Panc1 (cell line): ENCODE measurements around the gene NEURL1B. TPM values are rescaled to one million over a fixed set of nuclear protein-coding genes. Genes with fewer than 3 reads are reported as not detected.
A peak's percentile ranks its signal among the peaks of the same experiment; 100 is the strongest.

Experiments
- ATAC-seq: fragments of 200-7000 bp; cut with Tn5 transposase; 2 replicates; pipeline ENCODE4 v1.9.1; 2020; ENCODE audit warnings: mild to moderate bottlenecking, moderate library complexity
- BruUV-seq: library from RNA; stranded (reverse); fragments of 400-500 nt; replicated peaks from 2 replicates; lab custom pipeline; 2021; lab: Mats Ljungman, UMichigan
- CTCF ChIA-PET: fragments of 300-600 bp; sonication (Branson Sonifier 250); formaldehyde crosslinking; loops from one replicate; lab custom pipeline; 2022; ENCODE audit warnings: antibody characterized with exemption; lab: Charles Lee
- POLR2A ChIA-PET: fragments of 300-600 bp; sonication (Branson Sonifier 250); formaldehyde crosslinking; loops from one replicate; lab custom pipeline; 2022; ENCODE audit warnings: antibody characterized with exemption; lab: Charles Lee
- DNase-seq: peaks from one replicate; pipeline ENCODE4 v3.0.0-alpha.2; 2010; ENCODE audit warnings: low read depth, low spot score
- H3K27ac ChIP-seq: 2 replicates; pipeline ENCODE4 v1.5.1; 2011; ENCODE audit warnings: mild to moderate bottlenecking, low read length, inconsistent platforms
- H3K27me3 ChIP-seq: fragments of 200-500 bp; sonication (Bioruptor generic); 2 replicates; pipeline ENCODE4 v1.6.0; 2014; ENCODE audit warnings: low read length, inconsistent platforms; ENCODE audit not compliant: control insufficient read depth, insufficient read depth
- H3K36me3 ChIP-seq: fragments of 200-500 bp; sonication (Bioruptor generic); 2 replicates; pipeline ENCODE4 v1.5.1; 2014; ENCODE audit warnings: inconsistent platforms, mild to moderate bottlenecking, low read length, moderate library complexity; ENCODE audit not compliant: control insufficient read depth, insufficient read depth
- H3K4me1 ChIP-seq: 2 replicates; pipeline ENCODE4 v1.5.1; 2011; ENCODE audit warnings: inconsistent platforms, mild to moderate bottlenecking, low read length, moderate library complexity; ENCODE audit not compliant: control insufficient read depth, insufficient read depth
- H3K4me3 ChIP-seq, 2 experiments: 2 replicates each; pipeline ENCODE4 v1.5.1; 2011 to 2012; ENCODE audit warnings: low read depth in 2 of 2, low read length in 2 of 2, mild to moderate bottlenecking in 2 of 2, inconsistent platforms in 1 of 2, moderate library complexity in 1 of 2
- H3K9me3 ChIP-seq: fragments of 200-500 bp; sonication (Bioruptor generic); 2 replicates; pipeline ENCODE4 v1.5.1; 2014; ENCODE audit warnings: low read depth, mild to moderate bottlenecking, inconsistent platforms, low read length, moderate library complexity; ENCODE audit not compliant: control insufficient read depth, insufficient read depth
- POLR2AphosphoS5 ChIP-seq: IDR thresholded peaks from 2 replicates; pipeline ENCODE4 v1.6.1; 2012; ENCODE audit warnings: mild to moderate bottlenecking, low read depth, low read length, moderate library complexity
- SIN3A ChIP-seq: IDR thresholded peaks from 2 replicates; pipeline ENCODE4 v1.6.1; 2012; ENCODE audit warnings: low read depth, mild to moderate bottlenecking, low read length, moderate library complexity, borderline replicate concordance; ENCODE audit not compliant: insufficient read depth
- TCF7L2 ChIP-seq: IDR thresholded peaks from 2 replicates; pipeline ENCODE4 v1.6.1; 2011; ENCODE audit warnings: mild to moderate bottlenecking, low read depth, low read length, inconsistent platforms
- in situ Hi-C: cut with HindIII; loops from 2 replicates; pipeline ENCODE4 v1.10.0; 2016; ENCODE audit warnings: low sequenced_read_pairs, low pct_unique_long_range_greater_than_20kb
- intact Hi-C: fragments of 100-400 bp; cut with micrococcal nuclease; formaldehyde crosslinking; loops from one replicate; pipeline ENCODE4 v1.10.0; 2022; ENCODE audit not compliant: unreplicated experiment
- total RNA-seq: library from RNA; stranded (reverse); gene quantifications from one replicate; pipeline ENCODE4 v1.2.1, GENCODE V29; 2021; ENCODE audit not compliant: unreplicated experiment
- TF ChIP-seq, protein P1 (sequence below), 2 experiments: IDR thresholded peaks; 2 replicates each; pipeline ENCODE4 v1.6.1; 2011 to 2012; ENCODE audit warnings: low read depth in 2 of 2, control low read depth in 1 of 2, low read length in 1 of 2, mild to moderate bottlenecking in 1 of 2, moderate library complexity in 1 of 2; ENCODE audit not compliant: insufficient read depth in 1 of 2
- TF ChIP-seq, protein P2 (sequence below): fragments of 450-650 bp; IDR thresholded peaks from 2 replicates; pipeline ENCODE4 v1.5.1; 2017; ENCODE audit warnings: mild to moderate bottlenecking

The NEURL1B gene
- total RNA-seq, 1 experiment from 2014 or later: 5.3 TPM

DNA sequence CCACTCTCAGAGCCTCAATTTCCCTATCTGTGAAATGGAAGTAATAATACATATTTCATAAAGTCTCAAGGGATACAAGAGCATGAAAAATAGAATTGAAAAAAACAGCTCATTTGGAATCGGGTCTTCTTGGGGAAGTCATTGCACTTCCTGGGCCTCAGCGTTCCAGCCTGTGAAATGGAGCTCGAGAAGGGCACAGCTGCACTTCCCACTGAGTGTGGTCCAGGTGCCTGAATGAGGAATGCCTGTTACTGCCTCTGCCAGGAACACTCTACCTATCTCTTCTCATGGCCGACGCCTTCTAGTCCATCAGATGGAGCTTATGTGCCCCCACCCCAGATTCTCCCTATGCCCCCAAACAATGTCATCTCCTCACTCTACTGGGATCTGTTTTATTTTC, 924 bp upstream of the NEURL1B start:
- intact Hi-C loops (no loop called here), in situ Hi-C loops (no loop called here)
- Histone ChIP-seq H3K4me3 (no peak overlapping the region; a peak in 1 of 4 replicates), H3K9me3 (no peaks in the 10 kb centered on the region), H3K27me3 (peaks cover 4% of the 10 kb centered on the region; the same call in 1 of the 2 replicates), H3K36me3 (no peaks in the 10 kb centered on the region), H3K4me1 (peaks cover 11% of the 10 kb centered on the region), H3K27ac (peak overlapping the region; percentile 9; the same call in 1 of the 2 replicates)
- no peak for ATAC-seq
- TF ChIP-seq, protein P1, sequence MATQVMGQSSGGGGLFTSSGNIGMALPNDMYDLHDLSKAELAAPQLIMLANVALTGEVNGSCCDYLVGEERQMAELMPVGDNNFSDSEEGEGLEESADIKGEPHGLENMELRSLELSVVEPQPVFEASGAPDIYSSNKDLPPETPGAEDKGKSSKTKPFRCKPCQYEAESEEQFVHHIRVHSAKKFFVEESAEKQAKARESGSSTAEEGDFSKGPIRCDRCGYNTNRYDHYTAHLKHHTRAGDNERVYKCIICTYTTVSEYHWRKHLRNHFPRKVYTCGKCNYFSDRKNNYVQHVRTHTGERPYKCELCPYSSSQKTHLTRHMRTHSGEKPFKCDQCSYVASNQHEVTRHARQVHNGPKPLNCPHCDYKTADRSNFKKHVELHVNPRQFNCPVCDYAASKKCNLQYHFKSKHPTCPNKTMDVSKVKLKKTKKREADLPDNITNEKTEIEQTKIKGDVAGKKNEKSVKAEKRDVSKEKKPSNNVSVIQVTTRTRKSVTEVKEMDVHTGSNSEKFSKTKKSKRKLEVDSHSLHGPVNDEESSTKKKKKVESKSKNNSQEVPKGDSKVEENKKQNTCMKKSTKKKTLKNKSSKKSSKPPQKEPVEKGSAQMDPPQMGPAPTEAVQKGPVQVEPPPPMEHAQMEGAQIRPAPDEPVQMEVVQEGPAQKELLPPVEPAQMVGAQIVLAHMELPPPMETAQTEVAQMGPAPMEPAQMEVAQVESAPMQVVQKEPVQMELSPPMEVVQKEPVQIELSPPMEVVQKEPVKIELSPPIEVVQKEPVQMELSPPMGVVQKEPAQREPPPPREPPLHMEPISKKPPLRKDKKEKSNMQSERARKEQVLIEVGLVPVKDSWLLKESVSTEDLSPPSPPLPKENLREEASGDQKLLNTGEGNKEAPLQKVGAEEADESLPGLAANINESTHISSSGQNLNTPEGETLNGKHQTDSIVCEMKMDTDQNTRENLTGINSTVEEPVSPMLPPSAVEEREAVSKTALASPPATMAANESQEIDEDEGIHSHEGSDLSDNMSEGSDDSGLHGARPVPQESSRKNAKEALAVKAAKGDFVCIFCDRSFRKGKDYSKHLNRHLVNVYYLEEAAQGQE (IDR thresholded peaks at IDR 0.05; ENCODE audit: insufficient read depth in 1 of 2, low read depth in 2 of 2, low read length in 1 of 2): no peak
- TF ChIP-seq POLR2AphosphoS5: no peak
- TF ChIP-seq, protein P2, sequence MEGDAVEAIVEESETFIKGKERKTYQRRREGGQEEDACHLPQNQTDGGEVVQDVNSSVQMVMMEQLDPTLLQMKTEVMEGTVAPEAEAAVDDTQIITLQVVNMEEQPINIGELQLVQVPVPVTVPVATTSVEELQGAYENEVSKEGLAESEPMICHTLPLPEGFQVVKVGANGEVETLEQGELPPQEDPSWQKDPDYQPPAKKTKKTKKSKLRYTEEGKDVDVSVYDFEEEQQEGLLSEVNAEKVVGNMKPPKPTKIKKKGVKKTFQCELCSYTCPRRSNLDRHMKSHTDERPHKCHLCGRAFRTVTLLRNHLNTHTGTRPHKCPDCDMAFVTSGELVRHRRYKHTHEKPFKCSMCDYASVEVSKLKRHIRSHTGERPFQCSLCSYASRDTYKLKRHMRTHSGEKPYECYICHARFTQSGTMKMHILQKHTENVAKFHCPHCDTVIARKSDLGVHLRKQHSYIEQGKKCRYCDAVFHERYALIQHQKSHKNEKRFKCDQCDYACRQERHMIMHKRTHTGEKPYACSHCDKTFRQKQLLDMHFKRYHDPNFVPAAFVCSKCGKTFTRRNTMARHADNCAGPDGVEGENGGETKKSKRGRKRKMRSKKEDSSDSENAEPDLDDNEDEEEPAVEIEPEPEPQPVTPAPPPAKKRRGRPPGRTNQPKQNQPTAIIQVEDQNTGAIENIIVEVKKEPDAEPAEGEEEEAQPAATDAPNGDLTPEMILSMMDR: no peak
- no peak for TF ChIP-seq TCF7L2
- TF ChIP-seq SIN3A: no peak
- no peak for DNase-seq
- ChIA-PET POLR2A (no interaction called here), CTCF (no interaction called here)
- BruUV-seq: no TSS peak

DNA sequence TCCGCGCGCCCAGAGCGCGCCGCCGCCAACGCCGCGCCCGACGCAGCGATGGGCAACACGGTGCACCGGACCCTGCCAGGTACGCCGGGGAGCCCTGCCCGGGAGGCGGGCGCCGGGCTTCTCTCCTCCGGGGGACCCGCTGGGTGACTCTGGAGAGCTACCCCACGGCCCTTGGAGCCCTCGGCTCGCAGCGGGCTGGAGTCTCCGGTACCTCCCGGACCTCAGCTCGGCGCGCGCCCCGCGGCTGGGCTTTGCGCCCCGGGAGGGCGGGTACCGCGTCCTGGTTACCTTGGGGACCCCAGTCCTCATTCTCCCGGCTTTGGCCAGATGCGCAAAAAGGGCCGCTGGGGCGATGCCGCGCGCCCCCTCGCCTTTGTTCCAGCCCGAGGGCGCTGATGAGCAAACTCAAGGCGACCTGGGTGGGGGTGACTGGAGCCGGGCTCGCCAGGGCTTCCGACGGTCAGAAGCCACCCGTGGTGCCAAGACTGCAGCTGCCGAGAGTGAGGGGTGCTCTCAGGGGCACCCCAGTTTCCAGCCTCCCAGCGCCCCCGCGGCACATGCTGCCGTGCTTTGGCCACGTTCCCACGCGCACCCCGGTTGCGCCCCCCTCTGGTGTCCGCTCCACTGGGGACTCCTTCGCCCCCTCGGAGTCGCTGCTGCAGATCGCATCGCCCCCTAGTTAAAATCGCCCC, 442 bp downstream of the NEURL1B start:
- intact Hi-C loops (no loop called here), in situ Hi-C loops (no loop called here)
- Histone ChIP-seq H3K27me3 (peaks cover 4% of the 10 kb centered on the region; the same call in 1 of the 2 replicates), H3K36me3 (no peaks in the 10 kb centered on the region), H3K4me1 (peaks cover 11% of the 10 kb centered on the region), H3K9me3 (no peaks in the 10 kb centered on the region), H3K4me3 (peak overlapping the region; percentile 62 to 70), H3K27ac (no peak overlapping the region)
- DNase-seq: no peak
- POLR2A ChIA-PET: no interaction called here
- peak; percentile 74 for ATAC-seq
- BruUV-seq: no TSS peak
- CTCF ChIA-PET: no interaction called here
- TF ChIP-seq, protein P2: peak; percentile 65; the same call in 1 of the 2 replicates
- TF ChIP-seq, protein P1 (IDR thresholded peaks at IDR 0.05; ENCODE audit: insufficient read depth in 1 of 2, low read depth in 2 of 2, low read length in 1 of 2): no peak
- TF ChIP-seq TCF7L2: no peak
